Measurements from ENCODE around the gene SLC7A11. TPM values are rescaled to one million over a fixed set of nuclear protein-coding genes. Genes with fewer than 3 reads are reported as not detected.

SLC7A11 gene
- total RNA-seq, 2 experiments from 2014 or later = 1.1 to 2.2 TPM

GRCh38 chr4:138161351-138161750 is 80.8 kb downstream of the SLC7A11 start:
- no peak overlapping the region for H3K27ac Mint-ChIP-seq

GRCh38 chr4:138158746-138159297 is 83.3 kb downstream of the SLC7A11 start:
- no peaks in the 10 kb centered on the region for H3K27me3 Mint-ChIP-seq
- no peak overlapping the region for H3K27ac Mint-ChIP-seq
- no peak overlapping the region for H3K4me3 Mint-ChIP-seq
- no peaks in the 10 kb centered on the region for H3K36me3 Mint-ChIP-seq (ENCODE audit: low read depth)
- ChIA-PET POLR2A (no interaction called here), CTCF (no interaction called here)
- H3K4me1 Mint-ChIP-seq = no peaks in the 10 kb centered on the region
- no peaks in the 10 kb centered on the region for H3K9me3 Mint-ChIP-seq
- no peak for DNase-seq

More at GRCh38 chr4:138161351-138161750, 80.8 kb downstream of the SLC7A11 start:
- CTCF ChIA-PET = no interaction called here
- H3K4me1 Mint-ChIP-seq = no peaks in the 10 kb centered on the region
- H3K27me3 Mint-ChIP-seq = no peaks in the 10 kb centered on the region
- no peak for DNase-seq
- POLR2A ChIA-PET = no interaction called here
- H3K36me3 Mint-ChIP-seq (ENCODE audit: low read depth) = no peaks in the 10 kb centered on the region
- H3K9me3 Mint-ChIP-seq = no peaks in the 10 kb centered on the region
- no peak overlapping the region for H3K4me3 Mint-ChIP-seq

DNA sequence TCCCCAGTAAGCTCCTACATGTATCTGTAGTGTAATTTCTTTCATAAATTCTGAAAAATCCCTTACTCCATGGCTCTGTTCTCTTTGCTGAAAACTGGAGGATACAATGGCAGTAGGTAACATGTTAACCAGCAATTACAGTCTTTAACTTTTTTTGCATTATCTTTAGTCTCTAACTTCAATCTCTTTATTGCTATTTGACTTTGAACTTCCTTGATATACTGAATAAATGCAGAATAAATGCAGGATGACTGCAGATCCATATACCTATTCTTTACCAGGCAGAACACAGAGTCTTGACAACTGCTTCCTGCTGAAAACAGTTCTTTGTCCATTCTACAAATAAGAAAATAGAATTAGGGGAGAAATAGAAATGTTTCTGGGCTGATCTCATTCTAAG is 101.3 kb downstream of the SLC7A11 start:
- Mint-ChIP-seq H3K27ac (no peak overlapping the region), H3K27me3 (no peaks in the 10 kb centered on the region), H3K4me3 (no peak overlapping the region), H3K36me3 (ENCODE audit: low read depth) (no peaks in the 10 kb centered on the region), H3K9me3 (no peaks in the 10 kb centered on the region), H3K4me1 (no peaks in the 10 kb centered on the region)
- DNase-seq = no peak
- POLR2A ChIA-PET = no interaction called here
- CTCF ChIA-PET = no interaction called here

GRCh38 chr4:138138774-138139173 is 103.4 kb downstream of the SLC7A11 start:
- no peak for DNase-seq
- no peaks in the 10 kb centered on the region for H3K4me1 Mint-ChIP-seq
- no peak overlapping the region for H3K4me3 Mint-ChIP-seq
- POLR2A ChIA-PET = no interaction called here
- no peaks in the 10 kb centered on the region for H3K9me3 Mint-ChIP-seq
- no peaks in the 10 kb centered on the region for H3K27me3 Mint-ChIP-seq
- no peaks in the 10 kb centered on the region for H3K36me3 Mint-ChIP-seq (ENCODE audit: low read depth)
- no peak overlapping the region for H3K27ac Mint-ChIP-seq
- CTCF ChIA-PET = no interaction called here

- Mint-ChIP-seq H3K36me3 (ENCODE audit: low read depth) (no peaks in the 10 kb centered on the region), H3K4me1 (no peaks in the 10 kb centered on the region), H3K27me3 (no peaks in the 10 kb centered on the region), H3K9me3 (no peaks in the 10 kb centered on the region), H3K27ac (no peak overlapping the region), H3K4me3 (no peak overlapping the region)
- POLR2A ChIA-PET = no interaction called here
- DNase-seq = no peak
- CTCF ChIA-PET = no interaction called here
Measured at GRCh38 chr4:138135610-138136009, 106.5 kb downstream of the SLC7A11 start.

DNA sequence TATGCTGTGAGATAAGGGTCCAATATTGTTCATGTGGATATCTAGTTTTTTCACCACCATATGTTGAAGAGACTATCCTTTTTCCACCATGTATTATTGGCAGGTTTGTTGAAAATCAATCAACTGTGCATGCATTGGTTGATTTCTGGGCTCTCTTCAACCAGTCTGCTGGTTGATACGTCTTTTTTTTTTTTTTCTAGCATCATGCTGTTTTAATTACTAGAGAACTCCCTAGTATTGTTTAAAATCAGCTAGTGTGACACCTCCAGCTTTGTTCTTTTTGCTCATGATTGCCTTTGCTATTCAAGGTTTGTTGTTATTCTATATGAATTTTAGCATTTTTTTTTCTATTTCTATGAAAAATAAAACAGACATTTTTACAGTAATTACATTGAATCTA is 123.9 kb downstream of the SLC7A11 start:
- peaks cover 4% of the 10 kb centered on the region for H3K9me3 Mint-ChIP-seq
- POLR2A ChIA-PET = no interaction called here
- CTCF ChIA-PET = no interaction called here

GRCh38 chr4:138115053-138115452 is 127.1 kb downstream of the SLC7A11 start:
- no peak for DNase-seq
- no peaks in the 10 kb centered on the region for H3K36me3 Mint-ChIP-seq (ENCODE audit: low read depth)
- ChIA-PET CTCF (no interaction called here), POLR2A (no interaction called here)
- no peak overlapping the region for H3K27ac Mint-ChIP-seq
- no peaks in the 10 kb centered on the region for H3K27me3 Mint-ChIP-seq
- H3K9me3 Mint-ChIP-seq = no peaks in the 10 kb centered on the region
- H3K4me3 Mint-ChIP-seq = no peak overlapping the region
- no peaks in the 10 kb centered on the region for H3K4me1 Mint-ChIP-seq

More for the DNA sequence above, 123.9 kb downstream of the SLC7A11 start:
- no peak overlapping the region for H3K27ac Mint-ChIP-seq
- H3K36me3 Mint-ChIP-seq (ENCODE audit: low read depth) = no peaks in the 10 kb centered on the region
- no peak overlapping the region for H3K4me3 Mint-ChIP-seq
- no peaks in the 10 kb centered on the region for H3K27me3 Mint-ChIP-seq
- H3K4me1 Mint-ChIP-seq = no peaks in the 10 kb centered on the region
- DNase-seq = no peak

DNA sequence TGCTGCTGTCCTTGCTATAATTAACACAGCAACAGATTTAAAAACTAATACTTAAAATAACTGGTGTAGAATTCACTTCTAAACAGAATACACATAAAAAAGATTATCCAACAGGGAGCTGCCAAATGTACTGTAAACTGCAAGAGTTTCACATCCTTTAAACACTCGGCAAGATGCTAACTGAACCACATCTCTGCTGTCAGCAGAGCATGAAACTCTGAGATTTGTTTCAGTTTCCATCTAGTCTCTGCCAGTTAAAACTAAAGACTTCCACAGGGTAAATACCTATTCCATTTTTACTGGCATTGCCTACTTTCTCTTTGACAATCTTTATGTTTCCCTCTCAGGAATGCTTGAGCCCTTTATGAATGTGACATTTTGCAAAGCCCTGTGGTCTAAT is 127.7 kb downstream of the SLC7A11 start:
- no peaks in the 10 kb centered on the region for H3K27me3 Mint-ChIP-seq
- H3K36me3 Mint-ChIP-seq (ENCODE audit: low read depth) = no peaks in the 10 kb centered on the region
- no peak for DNase-seq
- ChIA-PET CTCF (no interaction called here), POLR2A (no interaction called here)
- no peaks in the 10 kb centered on the region for H3K4me1 Mint-ChIP-seq
- H3K4me3 Mint-ChIP-seq = no peak overlapping the region
- no peak overlapping the region for H3K27ac Mint-ChIP-seq
- no peaks in the 10 kb centered on the region for H3K9me3 Mint-ChIP-seq
